ENCODE results near the gene ELL2. TPM values are rescaled to one million over a fixed set of nuclear protein-coding genes. Genes with fewer than 3 reads are reported as not detected.

ELL2 gene
- total and polyA plus RNA-seq, 2 of the 13 experiments (the other 11 are each of a cell fraction or from before 2014, with no cell fraction given): 78.9 to 97.1 TPM

DNA sequence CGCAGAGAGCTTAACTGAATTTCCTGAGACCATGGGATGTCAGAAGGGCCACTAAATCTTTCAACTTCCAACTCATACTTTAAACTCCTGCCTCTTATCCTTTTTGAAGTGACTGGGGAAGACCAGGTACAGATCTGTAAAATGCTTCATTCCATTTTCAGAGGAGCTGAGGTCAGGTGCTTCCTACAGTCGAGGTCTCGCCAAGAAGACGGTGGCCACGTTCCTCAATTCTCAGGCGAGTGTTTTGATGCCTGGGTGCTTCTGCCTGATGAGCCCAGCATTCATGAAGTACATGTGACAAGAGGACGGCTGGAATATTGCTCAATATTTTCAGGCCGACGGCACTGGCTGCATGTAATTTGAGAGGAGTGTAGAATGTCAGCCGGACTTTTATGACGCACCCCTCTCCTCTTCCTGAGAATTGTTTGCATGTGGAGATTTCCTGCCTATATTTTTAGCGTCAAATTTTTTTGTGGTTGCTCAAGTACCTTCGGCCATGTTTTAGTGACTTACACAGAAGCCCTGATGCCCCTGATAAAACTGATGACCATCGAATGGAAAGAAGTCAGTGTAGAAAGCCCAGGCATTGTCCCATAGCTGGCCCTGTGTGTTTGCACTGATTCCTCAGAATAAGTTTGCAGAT is 100.3 kb downstream of the ELL2 start (continued):
- TF ChIP-seq ZNF614 (CRISPR knock-in tag; IDR thresholded peaks at IDR 0.05; ENCODE audit: borderline replicate concordance) (no peak), ZNF781 (CRISPR knock-in tag; IDR thresholded peaks at IDR 0.05; ENCODE audit: borderline replicate concordance, not compliant biosample characterization) (no peak), ZNF629 (CRISPR knock-in tag; conservative IDR thresholded peaks at IDR 0.05) (0 out of 2 replicates have a peak, but pooled peaks have one; percentile 34), ZNF3 (CRISPR knock-in tag; IDR thresholded peaks at IDR 0.05) (no peak; the same call in 1 of the 2 replicates), ZFP1 (CRISPR knock-in tag; IDR thresholded peaks at IDR 0.05) (no peak), JUNB (CRISPR knock-in tag; IDR thresholded peaks at IDR 0.05; ENCODE audit: borderline replicate concordance) (no peak), POGZ (CRISPR knock-in tag; IDR thresholded peaks at IDR 0.05) (peak; percentile 65), HHEX (CRISPR knock-in tag; IDR thresholded peaks at IDR 0.05) (no peak), ZNF350 (CRISPR knock-in tag; IDR thresholded peaks at IDR 0.05; ENCODE audit: borderline replicate concordance, low read depth) (peak; percentile 66), MIER3 (CRISPR knock-in tag; IDR thresholded peaks at IDR 0.05; ENCODE audit: borderline replicate concordance) (peak; percentile 76), ZNF782 (CRISPR knock-in tag; IDR thresholded peaks at IDR 0.05; ENCODE audit: borderline replicate concordance) (no peak), ETV6 (CRISPR knock-in tag; conservative IDR thresholded peaks at IDR 0.05) (no peak), RXRA (CRISPR knock-in tag; IDR thresholded peaks at IDR 0.05) (0 out of 2 replicates have a peak, but pooled peaks have one; percentile 38), ATM (IDR thresholded peaks at IDR 0.05; ENCODE audit: borderline replicate concordance) (no peak), NRL (CRISPR knock-in tag; IDR thresholded peaks at IDR 0.05; ENCODE audit: borderline replicate concordance) (no peak), ZNF670 (CRISPR knock-in tag; IDR thresholded peaks at IDR 0.05; ENCODE audit: borderline replicate concordance) (no peak), RELA (CRISPR knock-in tag; IDR thresholded peaks at IDR 0.05) (no peak), RAD51 (IDR thresholded peaks at IDR 0.05; ENCODE audit: borderline replicate concordance) (no peak), MLLT10 (CRISPR knock-in tag; IDR thresholded peaks at IDR 0.05) (no peak), KDM5B (CRISPR knock-in tag; IDR thresholded peaks at IDR 0.05; ENCODE audit: borderline replicate concordance) (no peak), HMGA1 (CRISPR knock-in tag; conservative IDR thresholded peaks at IDR 0.05) (no peak), ZNF251 (CRISPR knock-in tag; IDR thresholded peaks at IDR 0.05) (no peak), SP4 (CRISPR knock-in tag; IDR thresholded peaks at IDR 0.05) (no peak), SIX4 (CRISPR knock-in tag; IDR thresholded peaks at IDR 0.05) (peak; percentile 99), GTF2F1 (IDR thresholded peaks at IDR 0.05; ENCODE audit: low read length) (no peak), HOXA9 (CRISPR knock-in tag; IDR thresholded peaks at IDR 0.05; ENCODE audit: borderline replicate concordance) (no peak)
- TF ChIP-seq, protein P1, sequence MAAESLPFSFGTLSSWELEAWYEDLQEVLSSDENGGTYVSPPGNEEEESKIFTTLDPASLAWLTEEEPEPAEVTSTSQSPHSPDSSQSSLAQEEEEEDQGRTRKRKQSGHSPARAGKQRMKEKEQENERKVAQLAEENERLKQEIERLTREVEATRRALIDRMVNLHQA (CRISPR knock-in tag; IDR thresholded peaks at IDR 0.05): no peak
- TF ChIP-seq, protein P2, sequence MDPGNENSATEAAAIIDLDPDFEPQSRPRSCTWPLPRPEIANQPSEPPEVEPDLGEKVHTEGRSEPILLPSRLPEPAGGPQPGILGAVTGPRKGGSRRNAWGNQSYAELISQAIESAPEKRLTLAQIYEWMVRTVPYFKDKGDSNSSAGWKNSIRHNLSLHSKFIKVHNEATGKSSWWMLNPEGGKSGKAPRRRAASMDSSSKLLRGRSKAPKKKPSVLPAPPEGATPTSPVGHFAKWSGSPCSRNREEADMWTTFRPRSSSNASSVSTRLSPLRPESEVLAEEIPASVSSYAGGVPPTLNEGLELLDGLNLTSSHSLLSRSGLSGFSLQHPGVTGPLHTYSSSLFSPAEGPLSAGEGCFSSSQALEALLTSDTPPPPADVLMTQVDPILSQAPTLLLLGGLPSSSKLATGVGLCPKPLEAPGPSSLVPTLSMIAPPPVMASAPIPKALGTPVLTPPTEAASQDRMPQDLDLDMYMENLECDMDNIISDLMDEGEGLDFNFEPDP (CRISPR knock-in tag; conservative IDR thresholded peaks at IDR 0.05): no peak
- TF ChIP-seq, protein P3, sequence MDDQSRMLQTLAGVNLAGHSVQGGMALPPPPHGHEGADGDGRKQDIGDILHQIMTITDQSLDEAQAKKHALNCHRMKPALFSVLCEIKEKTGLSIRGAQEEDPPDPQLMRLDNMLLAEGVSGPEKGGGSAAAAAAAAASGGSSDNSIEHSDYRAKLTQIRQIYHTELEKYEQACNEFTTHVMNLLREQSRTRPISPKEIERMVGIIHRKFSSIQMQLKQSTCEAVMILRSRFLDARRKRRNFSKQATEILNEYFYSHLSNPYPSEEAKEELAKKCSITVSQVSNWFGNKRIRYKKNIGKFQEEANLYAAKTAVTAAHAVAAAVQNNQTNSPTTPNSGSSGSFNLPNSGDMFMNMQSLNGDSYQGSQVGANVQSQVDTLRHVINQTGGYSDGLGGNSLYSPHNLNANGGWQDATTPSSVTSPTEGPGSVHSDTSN (CRISPR knock-in tag; IDR thresholded peaks at IDR 0.05; ENCODE audit: borderline replicate concordance): no peak
- TF ChIP-seq, protein P4, sequence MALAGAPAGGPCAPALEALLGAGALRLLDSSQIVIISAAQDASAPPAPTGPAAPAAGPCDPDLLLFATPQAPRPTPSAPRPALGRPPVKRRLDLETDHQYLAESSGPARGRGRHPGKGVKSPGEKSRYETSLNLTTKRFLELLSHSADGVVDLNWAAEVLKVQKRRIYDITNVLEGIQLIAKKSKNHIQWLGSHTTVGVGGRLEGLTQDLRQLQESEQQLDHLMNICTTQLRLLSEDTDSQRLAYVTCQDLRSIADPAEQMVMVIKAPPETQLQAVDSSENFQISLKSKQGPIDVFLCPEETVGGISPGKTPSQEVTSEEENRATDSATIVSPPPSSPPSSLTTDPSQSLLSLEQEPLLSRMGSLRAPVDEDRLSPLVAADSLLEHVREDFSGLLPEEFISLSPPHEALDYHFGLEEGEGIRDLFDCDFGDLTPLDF (CRISPR knock-in tag; IDR thresholded peaks at IDR 0.05): no peak

Data from HepG2 (cell line).